K562 (cell line): ENCODE measurements around the gene SLC25A5. TPM values are rescaled to one million over a fixed set of nuclear protein-coding genes. Genes with fewer than 3 reads are reported as not detected.

ENCODE experiments used
- CCAR2 ChIP-seq: fragments of 200-400 bp; formaldehyde crosslinking; IDR thresholded peaks from 2 replicates; pipeline ENCODE4 v1.6.1; 2017; ENCODE audit warnings: mild to moderate bottlenecking, low read depth, low read length
- CREB1 ChIP-seq, 2 experiments: sonication (generic) in 1 of 2; formaldehyde crosslinking in 1 of 2; IDR thresholded peaks; 2 replicates each; pipeline versions ENCODE4 v1.6.1 to v1.8.0; 2012 to 2022; ENCODE audit warnings: inconsistent platforms in 1 of 2, mild to moderate bottlenecking in 1 of 2, missing genetic modification reagents in 1 of 2, moderate library complexity in 1 of 2
- NFIC ChIP-seq: fragments of 450-650 bp; IDR thresholded peaks from 2 replicates; pipeline ENCODE4 v1.6.1; 2017; ENCODE audit warnings: mild to moderate bottlenecking, inconsistent platforms
- PCBP1 ChIP-seq: fragments of 200-400 bp; formaldehyde crosslinking; IDR thresholded peaks from 2 replicates; pipeline ENCODE4 v1.6.1; 2018; ENCODE audit warnings: mild to moderate bottlenecking, low read depth, low read length; ENCODE audit not compliant: poor library complexity, severe bottlenecking
- PML ChIP-seq: IDR thresholded peaks from 2 replicates; pipeline ENCODE4 v1.6.1; 2012; ENCODE audit warnings: low read length, inconsistent platforms
- SAP30 ChIP-seq: fragments of 200-600 bp; sonication (generic); IDR thresholded peaks from 2 replicates; pipeline ENCODE4 v1.6.1; 2012; ENCODE audit warnings: borderline replicate concordance, low read depth, mild to moderate bottlenecking, moderate library complexity, low read length, control low read depth, inconsistent platforms; ENCODE audit not compliant: insufficient read depth, poor library complexity, severe bottlenecking
- SIRT6 ChIP-seq: IDR thresholded peaks from one replicate; pipeline ENCODE4 v1.6.1; 2012; ENCODE audit warnings: low read depth, mild to moderate bottlenecking, control low read depth, inconsistent platforms, low read length, moderate library complexity
- SMAD1 ChIP-seq: fragments of 150-350 bp; IDR thresholded peaks from 2 replicates; pipeline ENCODE4 v1.6.1; 2014; ENCODE audit warnings: low read length, low read depth; ENCODE audit not compliant: partially characterized antibody
- TAF9B ChIP-seq: fragments of 450-650 bp; IDR thresholded peaks from 2 replicates; pipeline ENCODE4 v1.6.1; 2018; ENCODE audit warnings: mild to moderate bottlenecking; ENCODE audit not compliant: partially characterized antibody
- ZBTB12 ChIP-seq: fragments of 250-450 bp; sonication (Bioruptor Pico); IDR thresholded peaks from 2 replicates; pipeline ENCODE4 v1.4.0; 2020
- ZNF280A ChIP-seq: fragments of 450-650 bp; IDR thresholded peaks from 2 replicates; pipeline ENCODE4 v1.6.1; 2018; ENCODE audit warnings: mild to moderate bottlenecking, low read depth; ENCODE audit not compliant: partially characterized antibody
- ZNF282 ChIP-seq: sonication (generic); formaldehyde crosslinking; IDR thresholded peaks from 2 replicates; pipeline ENCODE4 v1.8.1; 2023; ENCODE audit warnings: missing genetic modification reagents
- polyA plus RNA-seq, 8 experiments: library from polyadenylated mRNA; depleted of rRNA in 4 of 8; stranded (reverse) in 5 of 8; unstranded in 3 of 8; fragments of >200 nt; fragmentation: Nextera tagmentation in 2 of 8; fragmentation: Illumina TruSeq in 1 of 8; extraction: Ambion mirVana in 2 of 8; extraction: Trizol in 1 of 8; gene quantifications; 2 replicates each; pipeline versions ENCODE4 v1.2.1 to v1.2.3, GENCODE V29; 2011 to 2014; ENCODE audit warnings: inconsistent platforms in 1 of 8, missing spikeins in 1 of 8
- total RNA-seq, 7 experiments: library from RNA; depleted of rRNA in 6 of 7; stranded (reverse); fragments of >200 nt in 6 of 7; fragmentation: Illumina TruSeq in 2 of 7; extraction: Trizol in 2 of 7; gene quantifications; 2 replicates each; pipeline versions ENCODE4 v1.2.1 to v1.2.3, GENCODE V29; 2011 to 2021; ENCODE audit warnings: low replicate concordance in 1 of 7
- TF ChIP-seq, protein P1 (sequence below), 2 experiments: IDR thresholded peaks; 2 replicates each; pipeline ENCODE4 v1.6.1; 2011; ENCODE audit warnings: borderline replicate concordance in 1 of 2, control low read depth in 1 of 2, low read depth in 1 of 2, low read length in 1 of 2, mild to moderate bottlenecking in 1 of 2, mixed read lengths in 1 of 2, moderate library complexity in 1 of 2; ENCODE audit not compliant: insufficient read depth in 1 of 2, insufficient read length in 1 of 2, poor library complexity in 1 of 2, severe bottlenecking in 1 of 2; ENCODE audit errors: extremely low read depth in 1 of 2
- TF ChIP-seq, protein P2 (sequence below): fragments of 250-450 bp; sonication (Bioruptor Pico); IDR thresholded peaks from 2 replicates; pipeline ENCODE4 v1.8.0; 2021; ENCODE audit warnings: moderate library complexity, mild to moderate bottlenecking, inconsistent platforms
- TF ChIP-seq, protein P3 (sequence below): sonication (generic); formaldehyde crosslinking; IDR thresholded peaks from 2 replicates; pipeline ENCODE4 v1.5.0; 2020; ENCODE audit warnings: missing genetic modification reagents

Gene SLC25A5
- total and polyA plus RNA-seq, 9 of the 15 experiments (the other 6 are each of a cell fraction or from before 2014, with no cell fraction given) = 470 to 5,247 (median 596) TPM

GRCh38 chrX:119505945-119506344 lies 37.7 kb downstream of the SLC25A5 start (continued):
- no peak for TF ChIP-seq ZNF280A
- TF ChIP-seq, protein P1, sequence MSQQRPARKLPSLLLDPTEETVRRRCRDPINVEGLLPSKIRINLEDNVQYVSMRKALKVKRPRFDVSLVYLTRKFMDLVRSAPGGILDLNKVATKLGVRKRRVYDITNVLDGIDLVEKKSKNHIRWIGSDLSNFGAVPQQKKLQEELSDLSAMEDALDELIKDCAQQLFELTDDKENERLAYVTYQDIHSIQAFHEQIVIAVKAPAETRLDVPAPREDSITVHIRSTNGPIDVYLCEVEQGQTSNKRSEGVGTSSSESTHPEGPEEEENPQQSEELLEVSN (IDR thresholded peaks at IDR 0.05; ENCODE audit: borderline replicate concordance in 1 of 2, extremely low read depth in 1 of 2, insufficient read depth in 1 of 2, insufficient read length in 1 of 2, low read depth in 1 of 2, low read length in 1 of 2, poor library complexity in 1 of 2, severe bottlenecking in 1 of 2) = no peak
- no peak for TF ChIP-seq SAP30
- no peak for TF ChIP-seq SMAD1
- no peak for TF ChIP-seq CREB1 (IDR thresholded peaks at IDR 0.05)
- no peak for TF ChIP-seq CREB1 (CRISPR knock-in tag; IDR thresholded peaks at IDR 0.05)
- no peak for TF ChIP-seq ZBTB12 (CRISPR knock-in tag)
- no peak for TF ChIP-seq NFIC
- no peak for TF ChIP-seq PCBP1
- no peak for TF ChIP-seq SIRT6
- no peak for TF ChIP-seq ZNF282
- no peak for TF ChIP-seq TAF9B
- TF ChIP-seq CCAR2 = no peak
- TF ChIP-seq, protein P2, sequence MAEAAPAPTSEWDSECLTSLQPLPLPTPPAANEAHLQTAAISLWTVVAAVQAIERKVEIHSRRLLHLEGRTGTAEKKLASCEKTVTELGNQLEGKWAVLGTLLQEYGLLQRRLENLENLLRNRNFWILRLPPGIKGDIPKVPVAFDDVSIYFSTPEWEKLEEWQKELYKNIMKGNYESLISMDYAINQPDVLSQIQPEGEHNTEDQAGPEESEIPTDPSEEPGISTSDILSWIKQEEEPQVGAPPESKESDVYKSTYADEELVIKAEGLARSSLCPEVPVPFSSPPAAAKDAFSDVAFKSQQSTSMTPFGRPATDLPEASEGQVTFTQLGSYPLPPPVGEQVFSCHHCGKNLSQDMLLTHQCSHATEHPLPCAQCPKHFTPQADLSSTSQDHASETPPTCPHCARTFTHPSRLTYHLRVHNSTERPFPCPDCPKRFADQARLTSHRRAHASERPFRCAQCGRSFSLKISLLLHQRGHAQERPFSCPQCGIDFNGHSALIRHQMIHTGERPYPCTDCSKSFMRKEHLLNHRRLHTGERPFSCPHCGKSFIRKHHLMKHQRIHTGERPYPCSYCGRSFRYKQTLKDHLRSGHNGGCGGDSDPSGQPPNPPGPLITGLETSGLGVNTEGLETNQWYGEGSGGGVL (CRISPR knock-in tag) = no peak
- TF ChIP-seq, protein P3, sequence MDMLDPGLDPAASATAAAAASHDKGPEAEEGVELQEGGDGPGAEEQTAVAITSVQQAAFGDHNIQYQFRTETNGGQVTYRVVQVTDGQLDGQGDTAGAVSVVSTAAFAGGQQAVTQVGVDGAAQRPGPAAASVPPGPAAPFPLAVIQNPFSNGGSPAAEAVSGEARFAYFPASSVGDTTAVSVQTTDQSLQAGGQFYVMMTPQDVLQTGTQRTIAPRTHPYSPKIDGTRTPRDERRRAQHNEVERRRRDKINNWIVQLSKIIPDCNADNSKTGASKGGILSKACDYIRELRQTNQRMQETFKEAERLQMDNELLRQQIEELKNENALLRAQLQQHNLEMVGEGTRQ (CRISPR knock-in tag) = no peak
- TF ChIP-seq PML = no peak
